Measurements from ENCODE around the gene MAP1S.

- no peak for TF ChIP-seq CTCF (IDR thresholded peaks at IDR 0.05)
- TF ChIP-seq POLR2A (IDR thresholded peaks at IDR 0.05): no peak
Measured at GRCh38 chr19:17755443-17755890, 36.2 kb downstream of the MAP1S start.

Measured in right lobe of liver (tissue), 4 donors.